Colonic mucosa (tissue), 4 donors: ENCODE data around the gene LUZP1. TPM values are rescaled to one million over a fixed set of nuclear protein-coding genes. Genes with fewer than 3 reads are reported as not detected.

ENCODE experiments used
- DNase-seq: peaks from one replicate; pipeline ENCODE4 v3.0.0-alpha.2; 2020
- H3K27ac ChIP-seq: fragments of 200-600 bp; one replicate; pipeline ENCODE4 v1.8.0; 2021
- H3K27me3 ChIP-seq: fragments of 200-600 bp; one replicate; pipeline ENCODE4 v1.8.0; 2021
- H3K36me3 ChIP-seq: fragments of 200-600 bp; one replicate; pipeline ENCODE4 v1.8.0; 2021
- H3K4me1 ChIP-seq: fragments of 200-600 bp; one replicate; pipeline ENCODE4 v1.8.0; 2021; ENCODE audit warnings: mild to moderate bottlenecking
- H3K4me3 ChIP-seq: fragments of 200-600 bp; one replicate; pipeline ENCODE4 v1.8.0; 2021
- H3K9ac ChIP-seq, 2 donors: one replicate each; pipeline ENCODE4 v1.7.0; 2013; ENCODE audit warnings: control low read depth in 2 of 2, low read depth in 2 of 2, low read length in 2 of 2
- H3K9me3 ChIP-seq: fragments of 200-600 bp; one replicate; pipeline ENCODE4 v1.8.0; 2021
- CTCF ChIP-seq: fragments of 200-600 bp; IDR thresholded peaks from one replicate; pipeline ENCODE4 v1.8.0; 2022; ENCODE audit warnings: antibody characterized with exemption, mild to moderate bottlenecking
- intact Hi-C: fragments of 100-400 bp; cut with DNase I; formaldehyde crosslinking; loops from one replicate; pipeline ENCODE4 v1.14.1; 2022
- total RNA-seq, 2 donors: library from RNA; stranded (reverse); fragmentation: NEBNext Ultra II Directional in 1 of 2; extraction: Animal tissue kit (Norgen Biotek cat#: 25700) in 1 of 2; gene quantifications; one replicate each; pipeline ENCODE4 v1.2.1, GENCODE V29; 2021
- donor health status: healthy.
- donor health status: DM: no; HTN: no; CAD: no.
- donor health status: DM: no; HTN: no; CAD: no.

The LUZP1 gene
- total RNA-seq, 2 donors from 2014 or later: 42.4 to 50.4 TPM

DNA sequence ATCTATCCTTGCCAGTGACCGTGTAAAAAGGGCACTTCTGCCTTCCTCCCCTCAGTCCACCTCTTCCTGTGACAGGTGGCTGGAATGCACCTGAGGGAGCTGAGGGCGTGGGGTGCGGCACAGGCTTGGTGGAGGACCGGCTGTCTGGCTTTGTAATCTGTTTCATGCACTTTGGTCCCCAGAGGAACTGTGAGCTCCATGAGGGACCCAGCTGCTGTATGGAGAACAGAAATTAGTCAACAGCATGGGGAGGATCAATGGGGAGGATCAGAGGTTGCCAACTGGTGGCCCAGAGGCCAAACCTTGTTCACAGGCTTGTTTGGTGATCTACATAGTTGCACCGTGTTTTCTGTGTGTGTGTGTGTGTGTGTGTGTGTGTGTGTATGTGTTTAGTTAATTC lies 19.0 kb upstream of the LUZP1 start:
- DNase-seq: peak; percentile 54
- H3K36me3 ChIP-seq: no peaks in the 10 kb centered on the region
- no peak overlapping the region for H3K9ac ChIP-seq
- intact Hi-C loops: loop anchor here (5.0 kb wide), 1 partner anchor 210 kb away; no protein-coding TSS in a partner anchor
- no peak overlapping the region for H3K4me3 ChIP-seq
- no peak overlapping the region for H3K27ac ChIP-seq
- H3K27me3 ChIP-seq: no peaks in the 10 kb centered on the region
- no peak for TF ChIP-seq CTCF
- H3K4me1 ChIP-seq: no peaks in the 10 kb centered on the region
- H3K9me3 ChIP-seq: no peaks in the 10 kb centered on the region

GRCh38 chr1:23185381-23185780 lies 16.7 kb upstream of the LUZP1 start:
- H3K4me3 ChIP-seq: no peak overlapping the region
- H3K27ac ChIP-seq: no peak overlapping the region
- H3K36me3 ChIP-seq: no peaks in the 10 kb centered on the region
- intact Hi-C loops: loop anchor here (2.0 to 5.0 kb wide), 2 partner anchors 87 to 208 kb away; no protein-coding TSS in a partner anchor
- no peak overlapping the region for H3K9ac ChIP-seq
- H3K9me3 ChIP-seq: no peaks in the 10 kb centered on the region
- no peaks in the 10 kb centered on the region for H3K4me1 ChIP-seq
- H3K27me3 ChIP-seq: no peaks in the 10 kb centered on the region
- no peak for DNase-seq
- TF ChIP-seq CTCF: no peak

DNA sequence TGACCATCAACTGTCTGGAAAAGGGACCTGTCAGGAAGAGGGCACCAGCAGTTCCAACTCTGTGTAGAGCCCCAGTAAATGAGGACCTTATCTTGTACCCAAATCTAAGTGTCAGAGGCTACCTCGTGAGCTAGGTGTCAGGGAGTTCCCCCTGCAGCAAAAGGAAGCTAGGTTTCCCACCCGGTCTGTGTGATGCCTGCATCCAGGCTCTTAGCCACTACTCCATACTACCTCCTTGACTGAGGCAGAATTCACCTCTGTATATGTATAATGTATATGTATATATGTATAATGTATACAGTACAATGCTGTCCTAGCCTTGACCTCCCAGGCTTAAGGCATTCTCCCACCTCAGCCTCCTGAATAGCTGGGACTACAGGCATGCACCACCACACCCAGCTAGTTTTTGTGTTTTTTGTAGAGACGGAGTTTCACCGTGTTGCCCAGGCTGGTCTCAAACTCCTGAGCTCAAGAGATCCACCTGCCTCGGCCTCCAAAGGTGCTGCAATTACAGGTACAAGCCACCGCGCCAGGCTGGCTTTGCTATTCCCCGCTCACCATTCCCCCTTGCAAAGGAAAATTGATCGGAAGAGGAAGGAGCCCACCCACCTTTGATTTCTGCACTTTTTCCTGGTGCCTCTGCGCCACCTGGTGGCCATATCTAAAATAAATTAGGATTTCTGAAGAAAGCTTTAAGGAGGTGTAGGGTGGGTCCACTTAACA lies 15.7 kb upstream of the LUZP1 start:
- peak overlapping the region; percentile 3 for H3K4me3 ChIP-seq
- no peaks in the 10 kb centered on the region for H3K4me1 ChIP-seq
- no peak for DNase-seq
- no peak overlapping the region for H3K27ac ChIP-seq
- TF ChIP-seq CTCF: peak; percentile 50
- no peaks in the 10 kb centered on the region for H3K27me3 ChIP-seq
- H3K9me3 ChIP-seq: no peaks in the 10 kb centered on the region
- intact Hi-C loops: loop anchor here (2.0 kb wide), 1 partner anchor 86 kb away; no protein-coding TSS in a partner anchor
- no peaks in the 10 kb centered on the region for H3K36me3 ChIP-seq
- peak overlapping the region in 1 of 2 donors; percentile 21 for H3K9ac ChIP-seq

DNA sequence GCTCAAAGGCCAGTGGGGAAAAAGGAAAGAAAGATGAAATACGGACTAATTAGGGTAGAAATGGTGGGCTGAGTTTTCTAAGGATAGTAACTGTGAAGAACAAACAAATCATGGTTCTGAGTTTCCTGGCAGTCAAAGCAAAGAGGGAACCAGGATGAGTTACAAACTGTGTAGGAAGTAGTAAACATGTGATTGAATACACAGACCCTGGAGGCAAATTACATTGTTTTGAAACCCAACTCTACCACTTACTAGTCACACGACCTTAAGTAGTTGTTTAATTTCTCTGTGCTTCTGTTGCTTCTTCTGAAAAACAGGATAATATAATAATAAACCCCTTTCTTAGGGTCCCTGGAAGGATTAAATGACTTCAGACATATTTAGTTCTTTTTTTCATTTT lies 11.2 kb upstream of the LUZP1 start:
- no peaks in the 10 kb centered on the region for H3K27me3 ChIP-seq
- no peaks in the 10 kb centered on the region for H3K4me1 ChIP-seq
- no peak for TF ChIP-seq CTCF
- H3K36me3 ChIP-seq: no peaks in the 10 kb centered on the region
- H3K27ac ChIP-seq: no peak overlapping the region
- intact Hi-C loops: no loop called here
- H3K9me3 ChIP-seq: no peaks in the 10 kb centered on the region
- H3K4me3 ChIP-seq: no peak overlapping the region
- no peak for DNase-seq
- H3K9ac ChIP-seq: no peak overlapping the region

DNA sequence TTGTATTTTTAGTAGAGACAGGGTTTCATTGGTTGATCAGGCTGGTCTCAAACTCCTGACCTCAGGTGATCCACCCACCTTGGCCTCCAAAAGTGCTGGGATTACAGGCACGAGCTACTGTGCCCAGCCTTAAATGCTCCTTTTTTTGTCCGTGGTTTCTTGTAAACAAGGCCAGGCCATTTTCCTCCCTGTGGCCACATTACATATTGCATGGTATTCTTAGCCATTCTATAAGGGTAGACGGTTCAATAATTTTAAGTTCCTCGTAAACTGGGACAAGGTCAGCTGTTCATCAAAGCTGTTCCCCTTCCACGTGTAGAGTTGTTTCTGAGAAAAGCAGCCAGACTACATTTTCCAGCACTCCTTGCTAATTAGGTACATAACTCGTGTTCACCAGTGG lies 10.3 kb upstream of the LUZP1 start:
- no peak overlapping the region for H3K9ac ChIP-seq
- no peak for DNase-seq
- no peaks in the 10 kb centered on the region for H3K27me3 ChIP-seq
- no peaks in the 10 kb centered on the region for H3K4me1 ChIP-seq
- no peaks in the 10 kb centered on the region for H3K36me3 ChIP-seq
- intact Hi-C loops: no loop called here
- H3K27ac ChIP-seq: no peak overlapping the region
- no peaks in the 10 kb centered on the region for H3K9me3 ChIP-seq
- TF ChIP-seq CTCF: peak; percentile 16
- H3K4me3 ChIP-seq: no peak overlapping the region
